IMR-90 (cell line): ENCODE data around the gene DGLUCY. TPM values are rescaled to one million over a fixed set of nuclear protein-coding genes. Genes with fewer than 3 reads are reported as not detected.

ENCODE experiments used
- ATAC-seq: fragments of 200-7000 bp; cut with Tn5 transposase; 2 replicates; pipeline ENCODE4 v1.9.1; 2020; ENCODE audit warnings: low read depth, mild to moderate bottlenecking, moderate library complexity
- BruUV-seq: library from RNA; stranded (reverse); fragments of 400-500 nt; replicated peaks from 2 replicates; lab custom pipeline; 2021; lab: Mats Ljungman, UMichigan
- CTCF ChIA-PET: fragments of 300-600 bp; formaldehyde crosslinking; extraction: SDS; loops from one replicate; lab custom pipeline; 2021; ENCODE audit warnings: antibody characterized with exemption; lab: Yijun Ruan, JAX
- POLR2A ChIA-PET: fragments of 300-600 bp; sonication (Branson Sonifier 250); formaldehyde crosslinking; loops from one replicate; lab custom pipeline; 2022; ENCODE audit warnings: antibody characterized with exemption; ENCODE audit not compliant: unreplicated experiment; lab: Charles Lee
- DNase-seq: peaks from one replicate; pipeline ENCODE4 v3.0.0; 2013
- H2AFZ ChIP-seq: replicated peaks from 2 replicates; pipeline ENCODE3; 2013; ENCODE audit warnings: low read length, mild to moderate bottlenecking; ENCODE audit not compliant: poor library complexity
- H2AK5ac ChIP-seq: 2 replicates; pipeline ENCODE4 v1.6.1; 2013; ENCODE audit warnings: low read depth, low read length, inconsistent platforms
- H2AK9ac ChIP-seq: replicated peaks from 2 replicates; pipeline ENCODE3; 2013; ENCODE audit warnings: mild to moderate bottlenecking, low read depth, low read length, moderate library complexity; ENCODE audit not compliant: poor library complexity
- H2BK120ac ChIP-seq: 2 replicates; pipeline ENCODE4 v1.6.1; 2013; ENCODE audit warnings: low read depth, low read length, inconsistent platforms
- H2BK15ac ChIP-seq: 3 replicates; pipeline ENCODE4 v1.6.1; 2013; ENCODE audit warnings: low read depth, low read length, inconsistent platforms
- H2BK20ac ChIP-seq: 2 replicates; pipeline ENCODE4 v1.6.1; 2013; ENCODE audit warnings: low read depth, mild to moderate bottlenecking, inconsistent platforms, low read length, moderate library complexity
- H2BK5ac ChIP-seq: 2 replicates; pipeline ENCODE4 v1.6.1; 2013; ENCODE audit warnings: mild to moderate bottlenecking, low read depth, low read length, inconsistent platforms; ENCODE audit not compliant: poor library complexity, severe bottlenecking
- H3K14ac ChIP-seq: replicated peaks from 2 replicates; pipeline ENCODE4 v1.6.1; 2013; ENCODE audit warnings: low read depth, low read length, inconsistent platforms
- H3K18ac ChIP-seq: 2 replicates; pipeline ENCODE4 v1.6.1; 2013; ENCODE audit warnings: low read depth, low read length, control low read depth
- H3K23ac ChIP-seq: 2 replicates; pipeline ENCODE4 v1.6.1; 2013; ENCODE audit warnings: low read depth, low read length, inconsistent platforms
- H3K27ac ChIP-seq: 2 replicates; pipeline ENCODE4 v1.5.1; 2013; ENCODE audit warnings: mild to moderate bottlenecking, control low read depth, low read length; ENCODE audit not compliant: insufficient read depth
- H3K27me3 ChIP-seq: 2 replicates; pipeline ENCODE4 v1.6.1; 2013; ENCODE audit warnings: low read length; ENCODE audit not compliant: control insufficient read depth, insufficient read depth
- H3K36me3 ChIP-seq: 2 replicates; pipeline ENCODE4 v1.6.1; 2013; ENCODE audit warnings: low read length, mixed read lengths; ENCODE audit not compliant: control insufficient read depth, insufficient read depth
- H3K4ac ChIP-seq: 2 replicates; pipeline ENCODE4 v1.6.1; 2013; ENCODE audit warnings: low read depth, low read length, inconsistent platforms
- H3K4me1 ChIP-seq: 2 replicates; pipeline ENCODE4 v1.6.1; 2013; ENCODE audit warnings: low read length, mixed read lengths; ENCODE audit not compliant: control insufficient read depth, insufficient read depth
- H3K4me2 ChIP-seq: 2 replicates; pipeline ENCODE4 v1.6.1; 2013; ENCODE audit warnings: low read depth, mild to moderate bottlenecking, control low read depth, low read length, moderate library complexity
- H3K4me3 ChIP-seq: 2 replicates; pipeline ENCODE4 v1.5.1; 2013; ENCODE audit warnings: low read depth, mild to moderate bottlenecking, control low read depth, low read length, moderate library complexity; ENCODE audit not compliant: insufficient read depth
- H3K56ac ChIP-seq: 2 replicates; pipeline ENCODE4 v1.6.1; 2013; ENCODE audit warnings: low read length, inconsistent platforms; ENCODE audit not compliant: insufficient read depth; ENCODE audit errors: extremely low read depth
- H3K79me1 ChIP-seq, 2 experiments: 2 replicates each; pipeline ENCODE4 v1.6.1; 2013; ENCODE audit warnings: low read length in 2 of 2, inconsistent platforms in 1 of 2, low read depth in 1 of 2
- H3K9ac ChIP-seq: 2 replicates; pipeline ENCODE4 v1.6.1; 2013; ENCODE audit warnings: low read depth, low read length, control low read depth
- H3K9me1 ChIP-seq: 2 replicates; pipeline ENCODE4 v1.6.1; 2013; ENCODE audit warnings: low read length, inconsistent platforms; ENCODE audit not compliant: insufficient read depth
- H3K9me3 ChIP-seq: 2 replicates; pipeline ENCODE4 v1.6.1; 2013; ENCODE audit warnings: low read length; ENCODE audit not compliant: control insufficient read depth, insufficient read depth
- H4K20me1 ChIP-seq: 2 replicates; pipeline ENCODE4 v1.6.1; 2013; ENCODE audit warnings: low read length, inconsistent platforms; ENCODE audit not compliant: insufficient read depth
- H4K5ac ChIP-seq: 2 replicates; pipeline ENCODE4 v1.6.1; 2013; ENCODE audit warnings: mild to moderate bottlenecking, low read depth, low read length, control low read depth
- H4K8ac ChIP-seq, 2 experiments: 2 replicates each; pipeline ENCODE4 v1.6.1; 2013; ENCODE audit warnings: low read depth in 2 of 2, low read length in 2 of 2, control low read depth in 1 of 2, inconsistent platforms in 1 of 2
- H4K91ac ChIP-seq: 2 replicates; pipeline ENCODE4 v1.6.1; 2013; ENCODE audit warnings: low read depth, low read length, inconsistent platforms; ENCODE audit not compliant: insufficient read depth
- BHLHE40 ChIP-seq: fragments of 150-350 bp; IDR thresholded peaks from 2 replicates; pipeline ENCODE4 v1.6.1; 2016; ENCODE audit warnings: mild to moderate bottlenecking, low read depth, low read length
- CHD1 ChIP-seq: IDR thresholded peaks from 2 replicates; pipeline ENCODE4 v1.6.1; 2012; ENCODE audit warnings: low read depth, low read length, improper control_type of control experiment
- CTCF ChIP-seq: conservative IDR thresholded peaks from 2 replicates; pipeline ENCODE4 v1.5.1; 2012; ENCODE audit warnings: mild to moderate bottlenecking, low read depth, low read length, improper control_type of control experiment
- MAZ ChIP-seq: IDR thresholded peaks from 2 replicates; pipeline ENCODE4 v1.6.1; 2012; ENCODE audit warnings: low read depth, mild to moderate bottlenecking, low read length, improper control_type of control experiment, moderate library complexity, borderline replicate concordance
- RCOR1 ChIP-seq: IDR thresholded peaks from 2 replicates; pipeline ENCODE4 v1.6.1; 2012; ENCODE audit warnings: mild to moderate bottlenecking, low read length, improper control_type of control experiment; ENCODE audit not compliant: insufficient replicate concordance
- WGBS, 2 experiments: methylation state at CpG; one replicate each; pipeline versions ENCODE4 v1.1.5 to v1.1.7; 2013; ENCODE audit warnings: missing lambda C conversion rate in 2 of 2; ENCODE audit not compliant: insufficient read length in 1 of 2; ENCODE audit errors: extremely low coverage in 2 of 2; 5-methylcytosine and 5-hydroxymethylcytosine counted together
- dilution Hi-C: fragments of 300-500 bp; cut with HindIII; formaldehyde crosslinking; loops from one replicate; pipeline ENCODE4 v1.14.3; 2018; ENCODE audit warnings: low sequenced_read_pairs; ENCODE audit not compliant: unreplicated experiment
- in situ Hi-C: fragments of 300-500 bp; cut with MboI; formaldehyde crosslinking; loops from 3 replicates; pipeline ENCODE4 v1.14.3; 2019; ENCODE audit warnings: low sequenced_read_pairs, inconsistent platforms, mixed read lengths
- intact Hi-C: fragments of 100-400 bp; cut with micrococcal nuclease; formaldehyde crosslinking; loops from 2 replicates; pipeline ENCODE4 v1.10.0; 2022
- polyA plus RNA-seq, 3 experiments: library from polyadenylated mRNA; depleted of rRNA; stranded (reverse); fragments of >200 nt; gene quantifications; 2 replicates each; pipeline ENCODE4 v1.2.3, GENCODE V29; 2012; ENCODE audit warnings: low replicate concordance in 1 of 3
- total RNA-seq: library from RNA; depleted of rRNA; stranded (reverse); fragments of >200 nt; gene quantifications from 2 replicates; pipeline ENCODE4 v1.2.3, GENCODE V29; 2012

Gene DGLUCY
- total and polyA plus RNA-seq, 2 of the 4 experiments (the other 2 are of a cell fraction), result 8.5 to 13.3 TPM

GRCh38 chr14:91112194-91112593 lies 1.7 kb upstream of the DGLUCY start:
- CTCF ChIA-PET, result no interaction called here
- no TSS peak for BruUV-seq
- WGBS, 2 experiments, result 94% methylated on average over 3 of the region's 4 CpGs; no CpG with 5 or more reads in 1 of the 2 experiments
- Histone ChIP-seq H3K4me2 (no peak overlapping the region), H2AK5ac (peak overlapping the region; percentile 4; the same call in 1 of the 2 replicates), H3K79me1 (peaks cover 0 to 12% of the 10 kb centered on the region in 2 experiments; a peak in 2 of 4 replicates), H2AK9ac (no peak overlapping the region), H2BK20ac (no peak overlapping the region), H4K8ac (no peak overlapping the region), H3K18ac (no peak overlapping the region), H2BK5ac (no peak overlapping the region), H3K23ac (no peak overlapping the region), H3K14ac (no peak overlapping the region), H3K9ac (no peak overlapping the region), H2BK15ac (no peak overlapping the region), H2AFZ (no peak overlapping the region), H3K9me3 (no peaks in the 10 kb centered on the region), H3K56ac (no peak overlapping the region), H2BK120ac (no peak overlapping the region), H3K9me1 (peaks cover 5% of the 10 kb centered on the region), H4K91ac (no peak overlapping the region), H3K36me3 (no peaks in the 10 kb centered on the region), H3K27ac (no peak overlapping the region), H3K27me3 (no peaks in the 10 kb centered on the region), H4K20me1 (no peaks in the 10 kb centered on the region), H3K4ac (no peak overlapping the region), H3K4me1 (peaks cover 16% of the 10 kb centered on the region; the same call in 1 of the 2 replicates), H3K4me3 (no peak overlapping the region), H4K5ac (no peak overlapping the region)
- in situ Hi-C loops, result no loop called here
- dilution Hi-C loops, result no loop called here
- intact Hi-C loops, result no loop called here
- POLR2A ChIA-PET, result no interaction called here
- ATAC-seq (no peak), DNase-seq (no peak)
- TF ChIP-seq CTCF, result no peak
- TF ChIP-seq RCOR1, result no peak
- no peak for TF ChIP-seq MAZ
- TF ChIP-seq CHD1, result no peak
- TF ChIP-seq BHLHE40, result no peak
